Pancreas (tissue), 10 donors: ENCODE data around the gene DEFB115. TPM values are rescaled to one million over a fixed set of nuclear protein-coding genes. Genes with fewer than 3 reads are reported as not detected.

Experiments used
- ATAC-seq, 4 donors: fragments of 200-7000 bp; cut with Tn5 transposase; one replicate each; pipeline versions ENCODE4 v1.8.0 to v1.9.1; 2020; ENCODE audit warnings: mild to moderate bottlenecking in 4 of 4, moderate library complexity in 4 of 4
- DNase-seq, 6 donors: peaks; one replicate each; pipeline ENCODE4 v3.0.0-alpha.2; 2020
- FAIRE-seq: peaks from 2 replicates; lab custom pipeline; 2012; peaks lifted over from hg19 to GRCh38; lab: Jason Lieb, UNC
- H3K27ac ChIP-seq, 4 donors: fragments of 200-600 bp; sonication (generic); 1 replicate in 3 of 4; 2 replicates in 1 of 4; pipeline versions ENCODE4 v1.5.0 to v1.8.0; 2020
- H3K27me3 ChIP-seq, 4 donors: fragments of 200-600 bp; one replicate each; pipeline ENCODE4 v1.8.0; 2021
- H3K36me3 ChIP-seq, 3 donors: fragments of 200-600 bp; sonication (generic) in 1 of 3; one replicate each; pipeline versions ENCODE4 v1.5.0 to v1.8.0; 2020 to 2021
- H3K4me1 ChIP-seq, 3 donors: fragments of 200-600 bp; one replicate each; pipeline ENCODE4 v1.8.0; 2021
- H3K4me3 ChIP-seq, 4 donors: fragments of 200-600 bp; sonication (generic) in 2 of 4; one replicate each; pipeline versions ENCODE4 v1.5.0 to v1.8.0; 2020 to 2021
- H3K9me3 ChIP-seq, 4 donors: fragments of 200-600 bp; one replicate each; pipeline ENCODE4 v1.8.0; 2021
- WGBS, 2 donors: extraction: QIAGEN DNeasy Blood & Tissue Kit; methylation state at CpG; one replicate each; pipeline ENCODE4 v1.1.7; 2013; 5-methylcytosine and 5-hydroxymethylcytosine counted together
- intact Hi-C, 3 donors: fragments of 100-400 bp; cut with DNase I; formaldehyde crosslinking; loops; one replicate each; pipeline versions ENCODE4 v1.11.1 to v1.14.2; 2022
- polyA plus RNA-seq, 2 donors: library from polyadenylated mRNA; stranded (reverse); fragments of 200-250 nt; gene quantifications; one replicate each; pipeline ENCODE4 v1.2.3, GENCODE V29; 2013
- total RNA-seq, 6 donors: library from RNA; stranded (reverse); fragmentation: NEBNext Ultra II Directional in 4 of 6; extraction: Animal tissue kit (Norgen Biotek cat#: 25700) in 4 of 6; gene quantifications; one replicate each; pipeline versions ENCODE4 v1.2.1 to v1.2.4, GENCODE V29; 2021 to 2023
- TF ChIP-seq, protein P1 (sequence below), 4 donors: fragments of 200-600 bp; sonication (generic) in 3 of 4; IDR thresholded peaks; one replicate each; pipeline versions ENCODE4 v1.5.0 to v1.8.0; 2021; ENCODE audit warnings: antibody characterized with exemption in 4 of 4
- donor health status: healthy with polysubstance abuse.
- donor health status: DM: no; HTN: no; CAD: no; lungs with moderate emphysema.
- donor health status: DM: no; HTN: no; CAD: no.
- donor health status: control.
- donor health status: control.
- donor health status: Bipolar disorder and iron deficiency.
- donor health status: DM: yes; HTN: yes; CAD: no.
- donor health status: DM: no; HTN: no; CAD: no.
- donor health status: DM: no; HTN: no; CAD: no.
- donor health status: DM: yes; HTN: yes; CAD: no.

Gene DEFB115, protein sequence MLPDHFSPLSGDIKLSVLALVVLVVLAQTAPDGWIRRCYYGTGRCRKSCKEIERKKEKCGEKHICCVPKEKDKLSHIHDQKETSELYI
- total RNA-seq, result not detected
- polyA plus RNA-seq, result not detected

DNA sequence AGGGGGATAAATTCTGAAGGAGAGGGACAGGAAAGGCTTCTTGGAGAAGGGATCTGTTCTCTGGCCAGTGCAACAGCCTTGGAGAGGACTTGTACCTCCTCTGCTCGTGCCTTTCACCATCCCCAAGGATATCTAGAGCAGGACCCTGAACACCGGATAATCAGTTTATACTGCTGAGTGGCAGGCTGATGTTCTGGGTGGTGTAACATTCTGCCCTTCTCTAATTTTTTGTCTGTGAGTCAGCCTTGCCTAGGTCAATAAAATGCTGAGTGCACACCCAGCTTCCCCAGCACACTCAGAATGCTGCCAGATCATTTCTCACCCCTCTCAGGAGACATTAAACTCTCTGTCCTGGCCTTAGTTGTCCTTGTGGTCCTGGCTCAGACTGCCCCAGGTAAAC is at the start of gene DEFB115:
DEFB115 (plus strand) TSS at position 301 of the 400 bp plus-strand sequence; CDS start at position 301, 0 bp downstream.
- DNase-seq (no peak), ATAC-seq (no peak), FAIRE-seq (no peak)
- H3K27me3 ChIP-seq, result no peaks in the 10 kb centered on the region
- H3K36me3 ChIP-seq, result no peaks in the 10 kb centered on the region
- H3K4me1 ChIP-seq, result no peaks in the 10 kb centered on the region
- 33 to 47% methylated on average over 2 of the region's 2 CpGs for WGBS, 2 donors
- no peak within 1 kb of the TSS for H3K4me3 ChIP-seq
- no peaks in the 10 kb centered on the region for H3K9me3 ChIP-seq
- intact Hi-C loops, result no loop called here
- TF ChIP-seq, protein P1, sequence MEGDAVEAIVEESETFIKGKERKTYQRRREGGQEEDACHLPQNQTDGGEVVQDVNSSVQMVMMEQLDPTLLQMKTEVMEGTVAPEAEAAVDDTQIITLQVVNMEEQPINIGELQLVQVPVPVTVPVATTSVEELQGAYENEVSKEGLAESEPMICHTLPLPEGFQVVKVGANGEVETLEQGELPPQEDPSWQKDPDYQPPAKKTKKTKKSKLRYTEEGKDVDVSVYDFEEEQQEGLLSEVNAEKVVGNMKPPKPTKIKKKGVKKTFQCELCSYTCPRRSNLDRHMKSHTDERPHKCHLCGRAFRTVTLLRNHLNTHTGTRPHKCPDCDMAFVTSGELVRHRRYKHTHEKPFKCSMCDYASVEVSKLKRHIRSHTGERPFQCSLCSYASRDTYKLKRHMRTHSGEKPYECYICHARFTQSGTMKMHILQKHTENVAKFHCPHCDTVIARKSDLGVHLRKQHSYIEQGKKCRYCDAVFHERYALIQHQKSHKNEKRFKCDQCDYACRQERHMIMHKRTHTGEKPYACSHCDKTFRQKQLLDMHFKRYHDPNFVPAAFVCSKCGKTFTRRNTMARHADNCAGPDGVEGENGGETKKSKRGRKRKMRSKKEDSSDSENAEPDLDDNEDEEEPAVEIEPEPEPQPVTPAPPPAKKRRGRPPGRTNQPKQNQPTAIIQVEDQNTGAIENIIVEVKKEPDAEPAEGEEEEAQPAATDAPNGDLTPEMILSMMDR (IDR thresholded peaks at IDR 0.05), result no peak
- H3K27ac ChIP-seq, result no peak within 1 kb of the TSS

DNA sequence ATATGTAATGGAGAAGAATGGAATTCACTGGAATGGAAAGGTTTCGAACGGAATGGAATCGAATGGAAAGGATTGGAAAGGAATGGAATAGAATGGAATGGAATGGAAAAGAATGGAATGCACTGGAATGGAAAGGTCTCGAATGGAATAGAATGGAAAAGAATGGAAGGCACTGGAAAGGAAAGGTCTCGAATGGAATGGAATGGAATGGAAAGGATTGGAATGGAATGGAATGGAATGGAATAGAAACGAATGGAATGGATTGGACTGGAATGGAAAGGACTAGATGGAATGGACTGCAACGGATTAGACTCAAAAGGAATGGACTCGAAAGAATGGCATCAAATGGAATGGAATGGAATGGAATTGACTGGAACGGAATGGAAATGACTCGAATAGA is 20.5 kb upstream of the DEFB115 start:
- ATAC-seq (no peak), DNase-seq (no peak), FAIRE-seq (no peak)
- H3K27ac ChIP-seq, result no peak overlapping the region
- TF ChIP-seq, protein P1 (IDR thresholded peaks at IDR 0.05), result no peak
- H3K4me1 ChIP-seq, result no peaks in the 10 kb centered on the region
- no peaks in the 10 kb centered on the region for H3K27me3 ChIP-seq
- peaks cover 0 to 4% (median 0%) of the 10 kb centered on the region in 4 donors for H3K9me3 ChIP-seq
- WGBS, 2 donors, result 49 to 56% methylated on average over 10 of the region's 10 CpGs
- no peak overlapping the region for H3K4me3 ChIP-seq
- intact Hi-C loops, result no loop called here
- H3K36me3 ChIP-seq, result no peaks in the 10 kb centered on the region

DNA sequence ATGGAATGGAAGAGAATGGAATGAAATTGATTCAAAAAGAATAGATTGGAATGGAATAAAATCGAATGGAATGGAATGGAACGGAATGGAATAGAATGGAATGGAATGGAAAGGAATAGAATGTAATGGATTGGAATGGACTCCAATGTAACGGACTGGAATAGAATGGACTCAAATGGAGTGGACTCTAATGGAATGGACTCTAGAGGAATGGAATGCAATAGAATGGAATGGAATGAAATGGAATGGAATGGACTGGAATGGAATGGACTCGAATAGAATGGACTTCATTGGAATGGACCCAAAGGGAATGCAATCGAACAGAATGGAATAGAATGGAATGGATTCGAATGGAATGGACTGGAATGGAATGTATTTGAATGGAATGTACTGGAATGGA is 19.7 kb upstream of the DEFB115 start:
- no peaks in the 10 kb centered on the region for H3K9me3 ChIP-seq
- H3K4me3 ChIP-seq, result no peak overlapping the region
- H3K4me1 ChIP-seq, result no peaks in the 10 kb centered on the region
- no peaks in the 10 kb centered on the region for H3K36me3 ChIP-seq
- FAIRE-seq (no peak), ATAC-seq (no peak), DNase-seq (no peak)
- no peak overlapping the region for H3K27ac ChIP-seq
- intact Hi-C loops, result no loop called here
- TF ChIP-seq, protein P1 (IDR thresholded peaks at IDR 0.05), result no peak
- no peaks in the 10 kb centered on the region for H3K27me3 ChIP-seq
- WGBS, 2 donors, result 38 to 49% methylated on average over 6 of the region's 6 CpGs

DNA sequence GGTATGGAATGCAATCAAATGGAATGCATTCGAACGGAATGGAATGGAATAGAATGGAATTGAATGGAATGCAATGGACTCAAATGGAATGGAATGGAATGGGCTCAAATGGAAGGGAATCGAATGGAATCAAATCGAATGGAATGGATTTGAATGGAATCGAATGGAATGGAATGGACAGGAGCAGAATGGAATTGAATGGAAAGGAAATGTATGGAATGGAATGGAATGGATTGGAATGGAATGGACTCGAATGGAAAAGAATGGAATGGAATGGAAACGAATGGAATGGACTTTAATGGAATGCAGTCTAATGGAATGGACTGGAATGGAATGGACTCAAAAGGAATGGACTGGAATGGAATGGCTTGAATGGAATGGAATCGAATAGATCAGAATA is 18.3 kb upstream of the DEFB115 start:
- Histone ChIP-seq H3K4me1 (no peaks in the 10 kb centered on the region), H3K36me3 (no peaks in the 10 kb centered on the region), H3K9me3 (no peaks in the 10 kb centered on the region), H3K4me3 (no peak overlapping the region), H3K27ac (no peak overlapping the region), H3K27me3 (no peaks in the 10 kb centered on the region)
- DNase-seq (no peak), FAIRE-seq (no peak), ATAC-seq (no peak)
- TF ChIP-seq, protein P1 (IDR thresholded peaks at IDR 0.05), result no peak
- 50 to 55% methylated on average over 8 of the region's 8 CpGs for WGBS, 2 donors
- intact Hi-C loops, result no loop called here

DNA sequence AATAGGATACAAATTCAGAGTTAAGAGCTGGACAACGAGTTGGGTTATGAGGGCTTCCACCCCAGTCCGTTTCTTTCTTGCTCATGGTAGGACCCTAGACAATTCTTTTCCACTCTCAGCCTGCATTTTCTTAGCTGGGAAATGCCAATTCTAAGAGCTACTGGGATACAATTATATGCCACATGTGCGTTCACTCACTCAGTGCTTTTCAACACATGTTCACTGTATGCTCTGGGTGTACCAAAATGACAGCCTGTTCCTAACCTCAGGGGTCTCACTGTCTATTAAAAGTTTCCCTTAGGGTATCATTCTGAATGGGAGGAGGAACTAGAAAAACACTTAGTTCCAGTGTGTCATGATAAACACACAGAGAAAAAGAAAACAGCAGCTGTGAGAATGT is 505 bp upstream of the DEFB115 start:
- Histone ChIP-seq H3K4me1 (no peaks in the 10 kb centered on the region), H3K27ac (no peak overlapping the region), H3K36me3 (no peaks in the 10 kb centered on the region), H3K4me3 (no peak overlapping the region), H3K27me3 (no peaks in the 10 kb centered on the region), H3K9me3 (no peaks in the 10 kb centered on the region)
- 18 to 19% methylated on average over 3 of the region's 3 CpGs for WGBS, 2 donors
- intact Hi-C loops, result no loop called here
- ATAC-seq, result no peak
- DNase-seq, result no peak
- FAIRE-seq, result no peak
- TF ChIP-seq, protein P1 (IDR thresholded peaks at IDR 0.05), result no peak
